HepG2 (cell line): Measurements from ENCODE around the gene MRPS18C. TPM values are rescaled to one million over a fixed set of nuclear protein-coding genes. Genes with fewer than 3 reads are reported as not detected.

Experiments used
- ATRX ChIP-seq: sonication (generic); formaldehyde crosslinking; IDR thresholded peaks from 2 replicates; pipeline ENCODE4 v1.4.0; 2020; ENCODE audit warnings: missing genetic modification reagents, borderline replicate concordance
- ESRRA ChIP-seq: sonication (generic); formaldehyde crosslinking; IDR thresholded peaks from 2 replicates; pipeline ENCODE4 v1.5.1; 2020; ENCODE audit warnings: mild to moderate bottlenecking, low read depth, missing genetic modification reagents
- GABPA ChIP-seq, 2 experiments: IDR thresholded peaks; 2 replicates each; pipeline ENCODE4 v1.6.1; 2011 to 2016; ENCODE audit warnings: low read depth in 2 of 2, low read length in 1 of 2, missing biosample characterization in 1 of 2, missing genetic modification characterization in 1 of 2
- HOXA7 ChIP-seq: sonication (generic); formaldehyde crosslinking; IDR thresholded peaks from 2 replicates; pipeline ENCODE4 v1.8.1; 2022; ENCODE audit warnings: mild to moderate bottlenecking, missing genetic modification reagents, moderate library complexity
- MED1 ChIP-seq: sonication (generic); formaldehyde crosslinking; IDR thresholded peaks from 2 replicates; pipeline ENCODE4 v1.4.0; 2020; ENCODE audit warnings: missing genetic modification reagents
- NFE2 ChIP-seq: sonication (generic); formaldehyde crosslinking; IDR thresholded peaks from 2 replicates; pipeline ENCODE4 v1.4.0; 2020; ENCODE audit warnings: missing genetic modification reagents
- PATZ1 ChIP-seq: sonication (generic); formaldehyde crosslinking; IDR thresholded peaks from 2 replicates; pipeline ENCODE4 v1.4.0; 2020; ENCODE audit warnings: missing genetic modification reagents
- RAD21 ChIP-seq: fragments of 450-650 bp; formaldehyde crosslinking; IDR thresholded peaks from 2 replicates; pipeline ENCODE4 v1.5.0; 2020; ENCODE audit warnings: mild to moderate bottlenecking
- SALL2 ChIP-seq: sonication (generic); formaldehyde crosslinking; IDR thresholded peaks from 2 replicates; pipeline ENCODE4 v1.8.1; 2023; ENCODE audit warnings: mild to moderate bottlenecking, missing genetic modification reagents, inconsistent platforms
- ZBTB49 ChIP-seq: sonication (generic); formaldehyde crosslinking; IDR thresholded peaks from 2 replicates; pipeline ENCODE4 v1.4.0; 2020; ENCODE audit warnings: missing genetic modification reagents, borderline replicate concordance
- ZNF263 ChIP-seq: sonication (generic); formaldehyde crosslinking; IDR thresholded peaks from 2 replicates; pipeline ENCODE4 v1.4.0; 2020; ENCODE audit warnings: missing genetic modification reagents
- ZNF331 ChIP-seq: sonication (generic); formaldehyde crosslinking; IDR thresholded peaks from 2 replicates; pipeline ENCODE4 v1.4.0; 2020; ENCODE audit warnings: missing genetic modification reagents
- ZNF460 ChIP-seq: sonication (generic); formaldehyde crosslinking; IDR thresholded peaks from 2 replicates; pipeline ENCODE4 v1.5.1; 2020; ENCODE audit warnings: missing genetic modification reagents, mild to moderate bottlenecking, borderline replicate concordance
- ZNF543 ChIP-seq: sonication (generic); formaldehyde crosslinking; IDR thresholded peaks from 2 replicates; pipeline ENCODE4 v1.4.0; 2020; ENCODE audit warnings: mild to moderate bottlenecking, missing genetic modification reagents
- ZNF646 ChIP-seq: sonication (generic); formaldehyde crosslinking; IDR thresholded peaks from 2 replicates; pipeline ENCODE4 v1.9.0; 2021; ENCODE audit warnings: mild to moderate bottlenecking, missing genetic modification reagents
- ZNF670 ChIP-seq: sonication (generic); formaldehyde crosslinking; IDR thresholded peaks from 2 replicates; pipeline ENCODE4 v1.8.0; 2022; ENCODE audit warnings: mild to moderate bottlenecking, missing genetic modification reagents, borderline replicate concordance
- ZNF672 ChIP-seq: sonication (generic); formaldehyde crosslinking; IDR thresholded peaks from 2 replicates; pipeline ENCODE4 v1.8.1; 2022; ENCODE audit warnings: missing genetic modification reagents
- ZNF773 ChIP-seq: sonication (generic); formaldehyde crosslinking; IDR thresholded peaks from 2 replicates; pipeline ENCODE4 v1.4.0; 2020; ENCODE audit warnings: missing genetic modification reagents, borderline replicate concordance
- polyA plus RNA-seq, 8 experiments: library from polyadenylated mRNA; depleted of rRNA in 3 of 8; stranded (reverse) in 7 of 8; unstranded in 1 of 8; fragments of >200 nt; fragmentation: Illumina TruSeq in 4 of 8; extraction: Trizol in 4 of 8; gene quantifications; 2 replicates each; pipeline versions ENCODE4 v1.2.1 to v1.2.3, GENCODE V29; 2011 to 2016; ENCODE audit warnings: low read depth in 4 of 8, missing spikeins in 1 of 8, mixed read lengths in 1 of 8; ENCODE audit not compliant: insufficient read depth in 1 of 8
- total RNA-seq, 5 experiments: library from RNA; depleted of rRNA; stranded (reverse); fragments of >200 nt; fragmentation: Illumina TruSeq; extraction: Trizol; gene quantifications; 2 replicates each; pipeline ENCODE4 v1.2.3, GENCODE V29; 2016; ENCODE audit warnings: low read depth in 1 of 5

MRPS18C gene
- total and polyA plus RNA-seq, 2 of the 13 experiments (the other 11 are each of a cell fraction or from before 2014, with no cell fraction given), result 45.4 to 124 TPM

GRCh38 chr4:83455281-83456183 lies at the start of gene MRPS18C, which contains the start of gene HELQ (continued):
- TF ChIP-seq ATRX (CRISPR knock-in tag) (no peak), ZNF460 (CRISPR knock-in tag) (no peak; the same call in 1 of the 2 replicates), GABPA (IDR thresholded peaks at IDR 0.05; ENCODE audit: low read depth, low read length) (peak; percentile 98), GABPA (CRISPR knock-in tag; IDR thresholded peaks at IDR 0.05; ENCODE audit: low read depth) (peak; percentile 100), ZNF263 (CRISPR knock-in tag) (peak; percentile 37; the same call in 1 of the 2 replicates), ESRRA (CRISPR knock-in tag) (no peak), ZNF331 (peak; percentile 89), PATZ1 (CRISPR knock-in tag) (peak; percentile 59), SALL2 (CRISPR knock-in tag) (peak; percentile 81), ZBTB49 (peak; percentile 83; the same call in 1 of the 2 replicates), ZNF646 (CRISPR knock-in tag) (0 out of 2 replicates have a peak, but pooled peaks have one; percentile 50), ZNF773 (CRISPR knock-in tag) (no peak), ZNF543 (CRISPR knock-in tag) (peak; percentile 41; the same call in 1 of the 2 replicates), ZNF672 (CRISPR knock-in tag) (no peak), MED1 (CRISPR knock-in tag) (peak; percentile 83), RAD21 (CRISPR knock-in tag) (no peak; the same call in 1 of the 2 replicates), HOXA7 (CRISPR knock-in tag) (no peak), ZNF670 (CRISPR knock-in tag) (0 out of 2 replicates have a peak, but pooled peaks have one; percentile 88), NFE2 (CRISPR knock-in tag) (no peak)
